DND-41 (cell line): Measurements from ENCODE around the gene VPS13A.

Experiments
- EZH2 ChIP-seq: IDR thresholded peaks from 3 replicates; pipeline ENCODE4 v1.6.1; 2012; ENCODE audit warnings: borderline replicate concordance, low read depth, mild to moderate bottlenecking, moderate library complexity, low read length, inconsistent platforms; ENCODE audit not compliant: severe bottlenecking
- TF ChIP-seq, protein P1 (sequence below): IDR thresholded peaks from 2 replicates; pipeline ENCODE4 v1.5.1; 2012; ENCODE audit warnings: borderline replicate concordance, low read length, moderate library complexity, mild to moderate bottlenecking; ENCODE audit not compliant: poor library complexity, severe bottlenecking; ENCODE audit errors: extremely low read depth

- TF ChIP-seq, protein P1, sequence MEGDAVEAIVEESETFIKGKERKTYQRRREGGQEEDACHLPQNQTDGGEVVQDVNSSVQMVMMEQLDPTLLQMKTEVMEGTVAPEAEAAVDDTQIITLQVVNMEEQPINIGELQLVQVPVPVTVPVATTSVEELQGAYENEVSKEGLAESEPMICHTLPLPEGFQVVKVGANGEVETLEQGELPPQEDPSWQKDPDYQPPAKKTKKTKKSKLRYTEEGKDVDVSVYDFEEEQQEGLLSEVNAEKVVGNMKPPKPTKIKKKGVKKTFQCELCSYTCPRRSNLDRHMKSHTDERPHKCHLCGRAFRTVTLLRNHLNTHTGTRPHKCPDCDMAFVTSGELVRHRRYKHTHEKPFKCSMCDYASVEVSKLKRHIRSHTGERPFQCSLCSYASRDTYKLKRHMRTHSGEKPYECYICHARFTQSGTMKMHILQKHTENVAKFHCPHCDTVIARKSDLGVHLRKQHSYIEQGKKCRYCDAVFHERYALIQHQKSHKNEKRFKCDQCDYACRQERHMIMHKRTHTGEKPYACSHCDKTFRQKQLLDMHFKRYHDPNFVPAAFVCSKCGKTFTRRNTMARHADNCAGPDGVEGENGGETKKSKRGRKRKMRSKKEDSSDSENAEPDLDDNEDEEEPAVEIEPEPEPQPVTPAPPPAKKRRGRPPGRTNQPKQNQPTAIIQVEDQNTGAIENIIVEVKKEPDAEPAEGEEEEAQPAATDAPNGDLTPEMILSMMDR, result no peak
- no peak for TF ChIP-seq EZH2
Observed at GRCh38 chr9:77152289-77152688, 25.0 kb upstream of the VPS13A start.
